ENCODE measurements around the gene TXNDC17.
"Not testable (repeated sequence)": the region's sequence is repeated elsewhere in the genome, so short reads cannot be mapped to it uniquely, and the experiment has no call there.

Gene TXNDC17

GRCh38 chr17:6661464-6661848 is 20.6 kb downstream of the TXNDC17 start:
- Histone ChIP-seq H3K27me3 (ENCODE audit: insufficient read depth, low read length) (peaks cover 42% of the 10 kb centered on the region), H3K4me3 (ENCODE audit: low read length) (no peak overlapping the region), H3K4me1 (ENCODE audit: insufficient read depth, low read length) (no peaks in the 10 kb centered on the region), H3K36me3 (ENCODE audit: insufficient read depth, low read length) (no peaks in the 10 kb centered on the region), H3K9me3 (ENCODE audit: insufficient read depth, low read depth, low read length) (no peaks in the 10 kb centered on the region), H3K27ac (ENCODE audit: low read depth, low read length) (no peak overlapping the region), H3K9ac (ENCODE audit: low read depth, low read length) (no peak overlapping the region)
- 86% methylated on average over 1 of the region's 2 CpGs for WGBS

- WGBS: 92% methylated on average over 14 of the region's 14 CpGs
- H3K4me3 ChIP-seq (ENCODE audit: low read length); H3K9me3 ChIP-seq (ENCODE audit: insufficient read depth, low read depth, low read length); H3K27ac ChIP-seq (ENCODE audit: low read depth, low read length); H3K4me1 ChIP-seq (ENCODE audit: insufficient read depth, low read length); H3K36me3 ChIP-seq (ENCODE audit: insufficient read depth, low read length); H3K9ac ChIP-seq (ENCODE audit: low read depth, low read length): not testable (repeated sequence)
- H3K27me3 ChIP-seq (ENCODE audit: insufficient read depth, low read length): peaks cover 26% of the 10 kb centered on the region
These were observed 22.3 kb downstream of the TXNDC17 start for GRCh38 chr17:6663200-6663599.

- Histone ChIP-seq H3K27me3 (ENCODE audit: insufficient read depth, low read length) (peaks cover 12% of the 10 kb centered on the region), H3K27ac (ENCODE audit: low read depth, low read length) (no peak overlapping the region), H3K36me3 (ENCODE audit: insufficient read depth, low read length) (no peaks in the 10 kb centered on the region), H3K4me1 (ENCODE audit: insufficient read depth, low read length) (no peaks in the 10 kb centered on the region), H3K9me3 (ENCODE audit: insufficient read depth, low read depth, low read length) (no peaks in the 10 kb centered on the region), H3K4me3 (ENCODE audit: low read length) (no peak overlapping the region), H3K9ac (ENCODE audit: low read depth, low read length) (no peak overlapping the region)
- 29% methylated on average over 9 of the region's 9 CpGs for WGBS
These were observed 25.2 kb downstream of the TXNDC17 start for GRCh38 chr17:6666077-6666521.

GRCh38 chr17:6666557-6666956 is 25.7 kb downstream of the TXNDC17 start:
- Histone ChIP-seq H3K36me3 (ENCODE audit: insufficient read depth, low read length) (no peaks in the 10 kb centered on the region), H3K9me3 (ENCODE audit: insufficient read depth, low read depth, low read length) (no peaks in the 10 kb centered on the region), H3K4me1 (ENCODE audit: insufficient read depth, low read length) (no peaks in the 10 kb centered on the region), H3K4me3 (ENCODE audit: low read length) (no peak overlapping the region), H3K27ac (ENCODE audit: low read depth, low read length) (no peak overlapping the region), H3K9ac (ENCODE audit: low read depth, low read length) (no peak overlapping the region), H3K27me3 (ENCODE audit: insufficient read depth, low read length) (peaks cover 11% of the 10 kb centered on the region)
- 94% methylated on average over 6 of the region's 6 CpGs for WGBS

GRCh38 chr17:6667516-6667915 is 26.7 kb downstream of the TXNDC17 start:
- Histone ChIP-seq H3K4me1 (ENCODE audit: insufficient read depth, low read length) (no peaks in the 10 kb centered on the region), H3K9ac (ENCODE audit: low read depth, low read length) (no peak overlapping the region)
- 84% methylated on average over 6 of the region's 6 CpGs for WGBS

GRCh38 chr17:6668219-6668618 is 27.4 kb downstream of the TXNDC17 start:
- Histone ChIP-seq H3K4me3 (ENCODE audit: low read length) (no peak overlapping the region), H3K9ac (ENCODE audit: low read depth, low read length) (no peak overlapping the region), H3K4me1 (ENCODE audit: insufficient read depth, low read length) (no peaks in the 10 kb centered on the region), H3K36me3 (ENCODE audit: insufficient read depth, low read length) (no peaks in the 10 kb centered on the region), H3K9me3 (ENCODE audit: insufficient read depth, low read depth, low read length) (no peaks in the 10 kb centered on the region), H3K27me3 (ENCODE audit: insufficient read depth, low read length) (peaks cover 10% of the 10 kb centered on the region), H3K27ac (ENCODE audit: low read depth, low read length) (no peak overlapping the region)
- 94% methylated on average over 17 of the region's 17 CpGs for WGBS

More at GRCh38 chr17:6667516-6667915, 26.7 kb downstream of the TXNDC17 start:
- H3K36me3 ChIP-seq (ENCODE audit: insufficient read depth, low read length): no peaks in the 10 kb centered on the region
- no peaks in the 10 kb centered on the region for H3K9me3 ChIP-seq (ENCODE audit: insufficient read depth, low read depth, low read length)
- no peak overlapping the region for H3K4me3 ChIP-seq (ENCODE audit: low read length)
- H3K27me3 ChIP-seq (ENCODE audit: insufficient read depth, low read length): peaks cover 10% of the 10 kb centered on the region
- no peak overlapping the region for H3K27ac ChIP-seq (ENCODE audit: low read depth, low read length)

GRCh38 chr17:6668727-6669425 is 28.0 kb downstream of the TXNDC17 start:
- Histone ChIP-seq H3K36me3 (ENCODE audit: insufficient read depth, low read length) (no peaks in the 10 kb centered on the region), H3K27ac (ENCODE audit: low read depth, low read length) (no peak overlapping the region), H3K4me3 (ENCODE audit: low read length) (no peak overlapping the region), H3K9me3 (ENCODE audit: insufficient read depth, low read depth, low read length) (no peaks in the 10 kb centered on the region), H3K4me1 (ENCODE audit: insufficient read depth, low read length) (no peaks in the 10 kb centered on the region), H3K9ac (ENCODE audit: low read depth, low read length) (no peak overlapping the region), H3K27me3 (ENCODE audit: insufficient read depth, low read length) (peaks cover 10% of the 10 kb centered on the region)
- 89% methylated on average over 12 of the region's 14 CpGs for WGBS

GRCh38 chr17:6669479-6670212 is 28.8 kb downstream of the TXNDC17 start:
- no peak overlapping the region for H3K27ac ChIP-seq (ENCODE audit: low read depth, low read length)
- H3K9me3 ChIP-seq (ENCODE audit: insufficient read depth, low read depth, low read length): no peaks in the 10 kb centered on the region
- no peak overlapping the region for H3K4me3 ChIP-seq (ENCODE audit: low read length)
- H3K27me3 ChIP-seq (ENCODE audit: insufficient read depth, low read length): peaks cover 10% of the 10 kb centered on the region
- 79% methylated on average over 7 of the region's 10 CpGs for WGBS
- H3K9ac ChIP-seq (ENCODE audit: low read depth, low read length): no peak overlapping the region
- H3K4me1 ChIP-seq (ENCODE audit: insufficient read depth, low read length): no peaks in the 10 kb centered on the region
- H3K36me3 ChIP-seq (ENCODE audit: insufficient read depth, low read length): no peaks in the 10 kb centered on the region

GRCh38 chr17:6670571-6670970 is 29.7 kb downstream of the TXNDC17 start:
- Histone ChIP-seq H3K4me1 (ENCODE audit: insufficient read depth, low read length) (no peaks in the 10 kb centered on the region), H3K9me3 (ENCODE audit: insufficient read depth, low read depth, low read length) (no peaks in the 10 kb centered on the region), H3K9ac (ENCODE audit: low read depth, low read length) (no peak overlapping the region), H3K36me3 (ENCODE audit: insufficient read depth, low read length) (no peaks in the 10 kb centered on the region), H3K27me3 (ENCODE audit: insufficient read depth, low read length) (peaks cover 2% of the 10 kb centered on the region; the same call in 1 of the 2 replicates), H3K4me3 (ENCODE audit: low read length) (no peak overlapping the region), H3K27ac (ENCODE audit: low read depth, low read length) (no peak overlapping the region)
- WGBS: 93% methylated on average over 8 of the region's 8 CpGs

GRCh38 chr17:6670999-6671398 is 30.1 kb downstream of the TXNDC17 start:
- WGBS: 96% methylated on average over 6 of the region's 6 CpGs
- Histone ChIP-seq H3K9me3 (ENCODE audit: insufficient read depth, low read depth, low read length) (no peaks in the 10 kb centered on the region), H3K27ac (ENCODE audit: low read depth, low read length) (no peak overlapping the region), H3K9ac (ENCODE audit: low read depth, low read length) (no peak overlapping the region), H3K4me1 (ENCODE audit: insufficient read depth, low read length) (no peaks in the 10 kb centered on the region), H3K4me3 (ENCODE audit: low read length) (no peak overlapping the region), H3K36me3 (ENCODE audit: insufficient read depth, low read length) (no peaks in the 10 kb centered on the region), H3K27me3 (ENCODE audit: insufficient read depth, low read length) (no peaks in the 10 kb centered on the region; the same call in 1 of the 2 replicates)

GRCh38 chr17:6671431-6671830 is 30.6 kb downstream of the TXNDC17 start:
- no peaks in the 10 kb centered on the region for H3K4me1 ChIP-seq (ENCODE audit: insufficient read depth, low read length)
- no peak overlapping the region for H3K9ac ChIP-seq (ENCODE audit: low read depth, low read length)
- WGBS: 93% methylated on average over 7 of the region's 7 CpGs
- no peaks in the 10 kb centered on the region for H3K9me3 ChIP-seq (ENCODE audit: insufficient read depth, low read depth, low read length)
- no peak overlapping the region for H3K27ac ChIP-seq (ENCODE audit: low read depth, low read length)
- no peak overlapping the region for H3K4me3 ChIP-seq (ENCODE audit: low read length)
- no peaks in the 10 kb centered on the region for H3K36me3 ChIP-seq (ENCODE audit: insufficient read depth, low read length)
- no peaks in the 10 kb centered on the region; the same call in 1 of the 2 replicates for H3K27me3 ChIP-seq (ENCODE audit: insufficient read depth, low read length)
